ENCODE data around the gene ARHGAP24.

ARHGAP24 gene

DNA sequence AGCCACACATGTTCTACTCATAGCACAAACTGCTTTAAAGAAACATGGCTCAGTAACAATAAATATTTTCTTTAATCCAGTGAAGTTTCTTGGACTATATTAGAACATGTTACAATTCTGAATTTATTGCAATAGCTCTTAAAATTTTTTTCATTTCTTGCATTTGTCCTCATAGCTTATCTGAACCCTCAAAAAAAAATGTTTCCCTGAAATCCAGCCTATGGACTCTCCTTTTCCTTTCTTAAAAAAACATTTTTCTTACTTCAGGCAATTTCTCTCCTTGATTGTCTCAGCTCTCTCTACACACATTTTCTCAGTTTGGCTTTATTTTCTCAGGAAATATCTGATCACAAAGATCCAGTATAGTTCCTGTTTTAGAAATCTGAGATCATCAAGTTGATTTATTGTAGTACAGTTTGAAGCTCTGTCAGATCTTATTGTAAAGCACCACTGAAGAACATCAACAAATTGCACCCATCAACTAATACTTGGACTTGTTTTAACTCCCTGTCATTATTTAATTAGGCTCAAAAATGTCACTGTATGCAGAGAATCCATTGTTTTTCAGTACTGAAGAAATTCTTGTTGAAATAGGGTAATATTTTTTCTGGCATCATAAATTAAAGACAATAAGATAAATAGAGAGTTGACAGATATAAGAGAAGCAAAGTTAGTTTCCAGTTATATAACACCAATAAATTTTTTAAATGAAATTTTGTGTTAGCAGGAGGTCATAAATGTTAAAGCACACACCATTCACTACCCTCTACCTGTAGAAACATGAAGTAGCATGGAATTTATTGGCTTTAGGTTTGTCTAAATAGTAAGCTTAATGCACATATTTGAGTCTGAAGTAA is 317.7 kb downstream of the ARHGAP24 start:
- DNase-seq (ENCODE audit: extremely low read depth, low read depth), result no peak
- TF ChIP-seq, protein P1, sequence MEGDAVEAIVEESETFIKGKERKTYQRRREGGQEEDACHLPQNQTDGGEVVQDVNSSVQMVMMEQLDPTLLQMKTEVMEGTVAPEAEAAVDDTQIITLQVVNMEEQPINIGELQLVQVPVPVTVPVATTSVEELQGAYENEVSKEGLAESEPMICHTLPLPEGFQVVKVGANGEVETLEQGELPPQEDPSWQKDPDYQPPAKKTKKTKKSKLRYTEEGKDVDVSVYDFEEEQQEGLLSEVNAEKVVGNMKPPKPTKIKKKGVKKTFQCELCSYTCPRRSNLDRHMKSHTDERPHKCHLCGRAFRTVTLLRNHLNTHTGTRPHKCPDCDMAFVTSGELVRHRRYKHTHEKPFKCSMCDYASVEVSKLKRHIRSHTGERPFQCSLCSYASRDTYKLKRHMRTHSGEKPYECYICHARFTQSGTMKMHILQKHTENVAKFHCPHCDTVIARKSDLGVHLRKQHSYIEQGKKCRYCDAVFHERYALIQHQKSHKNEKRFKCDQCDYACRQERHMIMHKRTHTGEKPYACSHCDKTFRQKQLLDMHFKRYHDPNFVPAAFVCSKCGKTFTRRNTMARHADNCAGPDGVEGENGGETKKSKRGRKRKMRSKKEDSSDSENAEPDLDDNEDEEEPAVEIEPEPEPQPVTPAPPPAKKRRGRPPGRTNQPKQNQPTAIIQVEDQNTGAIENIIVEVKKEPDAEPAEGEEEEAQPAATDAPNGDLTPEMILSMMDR (IDR thresholded peaks at IDR 0.05; ENCODE audit: low read depth, low read length), result no peak

DNA sequence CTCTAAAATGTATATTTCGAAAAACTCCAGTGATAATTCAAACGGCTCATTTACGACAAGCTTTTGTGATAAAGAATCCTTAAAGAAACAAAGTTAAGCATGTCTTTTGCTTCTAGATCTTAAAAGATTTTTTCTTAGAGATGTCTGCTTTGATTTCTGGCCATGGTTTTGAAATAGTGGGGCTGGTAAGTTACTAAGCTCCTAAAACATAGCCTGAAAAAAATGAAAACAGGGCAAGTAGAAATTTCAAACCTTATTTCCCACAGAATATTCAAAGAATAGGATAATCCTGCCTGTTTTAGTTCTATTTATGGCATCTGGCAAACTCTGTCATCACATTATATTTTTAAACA is 318.3 kb downstream of the ARHGAP24 start:
- no peak for DNase-seq (ENCODE audit: extremely low read depth, low read depth)
- TF ChIP-seq, protein P1 (IDR thresholded peaks at IDR 0.05; ENCODE audit: low read depth, low read length), result no peak

DNA sequence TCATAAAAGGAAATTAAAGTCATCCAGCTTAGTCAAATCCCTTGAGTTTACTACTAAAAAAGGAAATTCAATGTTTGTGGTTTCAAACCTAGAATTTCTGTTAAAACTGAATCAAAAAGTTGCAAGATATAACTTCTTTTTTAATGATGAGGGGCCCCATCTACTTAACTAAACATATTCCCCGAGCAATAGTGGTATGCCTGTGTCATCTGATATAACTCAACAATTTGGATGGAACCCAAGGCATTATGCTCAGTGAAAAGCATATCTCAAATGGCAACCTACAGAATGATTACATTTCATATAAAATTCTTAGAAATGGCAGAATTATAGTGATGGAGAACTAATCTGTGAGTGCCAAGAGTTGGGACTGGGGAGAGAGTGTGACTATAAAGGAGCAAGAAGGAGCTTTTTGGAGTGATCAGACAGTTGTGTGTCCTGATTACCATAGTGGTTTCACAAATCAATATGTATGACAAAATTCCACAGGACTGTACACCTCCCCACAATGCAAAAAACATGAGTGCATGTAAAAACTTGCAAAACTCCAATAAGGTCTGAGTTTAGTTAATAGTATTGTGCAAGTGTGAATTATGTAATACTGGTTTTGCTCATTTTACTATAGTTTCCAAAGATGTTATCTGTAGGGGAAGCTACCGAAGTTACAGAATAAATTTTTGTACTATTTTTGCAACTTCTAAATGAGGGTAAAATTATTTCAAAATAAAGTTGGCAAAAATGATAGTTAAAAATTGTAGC is 323.2 kb downstream of the ARHGAP24 start:
- TF ChIP-seq, protein P1 (IDR thresholded peaks at IDR 0.05; ENCODE audit: low read depth, low read length), result no peak
- no peak for DNase-seq (ENCODE audit: extremely low read depth, low read depth)

DNA sequence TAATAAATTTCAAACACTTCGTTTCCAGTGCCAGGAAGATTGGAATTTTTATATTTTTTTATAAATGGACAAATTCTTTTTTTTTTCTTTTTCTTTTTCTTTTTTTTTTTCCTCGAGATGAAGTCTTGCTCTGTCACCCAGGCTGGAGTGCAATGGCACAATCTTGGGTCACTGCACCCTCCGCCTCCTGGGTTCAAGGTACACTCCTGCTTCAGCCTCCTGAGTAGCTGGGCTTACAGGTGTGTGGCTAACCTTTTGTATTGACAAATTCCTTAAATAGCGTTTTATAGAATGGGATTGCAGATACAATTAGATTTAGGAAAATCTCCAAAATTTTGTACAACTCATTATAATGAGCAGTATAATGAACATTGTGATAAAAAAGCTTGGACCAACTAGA is 328.9 kb downstream of the ARHGAP24 start:
- DNase-seq (ENCODE audit: extremely low read depth, low read depth), result no peak
- TF ChIP-seq, protein P1 (IDR thresholded peaks at IDR 0.05; ENCODE audit: low read depth, low read length), result no peak

DNA sequence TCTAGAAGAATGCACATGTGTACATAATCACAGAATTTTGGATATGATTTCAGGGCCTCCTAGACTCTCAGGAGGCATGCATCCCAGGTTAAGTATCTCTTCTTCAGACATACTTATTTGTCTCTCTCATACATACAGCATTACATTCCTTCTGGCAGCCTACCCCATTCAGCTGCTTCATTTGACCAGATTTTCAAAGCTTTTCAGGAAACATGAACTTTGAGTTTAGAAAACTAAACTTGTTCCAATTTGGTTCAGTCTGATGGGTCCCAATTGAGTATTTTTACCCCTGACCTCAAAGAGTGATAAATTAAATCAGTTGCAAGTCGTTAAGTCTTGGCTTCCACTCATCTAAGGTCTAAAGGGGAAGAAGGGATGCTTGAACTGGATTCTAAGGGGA is 330.9 kb downstream of the ARHGAP24 start:
- TF ChIP-seq, protein P1 (IDR thresholded peaks at IDR 0.05; ENCODE audit: low read depth, low read length), result no peak
- DNase-seq (ENCODE audit: extremely low read depth, low read depth), result no peak

DNA sequence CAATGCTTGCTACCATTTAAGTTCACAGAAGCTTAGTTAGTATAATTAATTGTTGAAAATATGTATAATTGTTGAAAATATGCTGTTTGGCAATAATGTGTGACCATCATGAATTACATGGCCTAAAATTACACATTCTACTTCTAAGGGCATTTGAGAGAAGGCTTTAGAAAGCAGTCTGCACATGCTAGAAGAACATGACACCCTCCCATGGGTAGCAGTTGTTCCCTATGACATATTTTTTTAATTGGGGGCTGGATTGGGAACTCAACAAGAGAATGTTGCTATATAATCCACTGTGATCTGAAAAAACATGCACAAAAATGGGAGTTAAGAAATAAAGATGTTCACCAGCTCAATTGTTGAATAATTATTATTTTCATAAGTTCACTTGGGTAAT is 331.4 kb downstream of the ARHGAP24 start:
- DNase-seq (ENCODE audit: extremely low read depth, low read depth), result no peak
- TF ChIP-seq, protein P1 (IDR thresholded peaks at IDR 0.05; ENCODE audit: low read depth, low read length), result no peak
